OCI-LY1 (cell line): ENCODE results near the gene ACER1.
"Not testable (repeated sequence)": the region's sequence is repeated elsewhere in the genome, so short reads cannot be mapped to it uniquely, and the experiment has no call there.

Experiments
- CTCF ChIP-seq: fragments of 200-600 bp; sonication (generic), shearing (Covaris generic); IDR thresholded peaks from 2 replicates; pipeline ENCODE4 v1.5.1; 2017; ENCODE audit warnings: mild to moderate bottlenecking, antibody characterized with exemption, low read length, moderate library complexity, mixed read lengths
- EZH2 ChIP-seq: fragments of 200-600 bp; sonication (generic), shearing (Covaris generic); IDR thresholded peaks from 2 replicates; pipeline ENCODE4 v1.8.0; 2017; ENCODE audit warnings: borderline replicate concordance, mixed run types, mild to moderate bottlenecking, antibody characterized with exemption, low read length, moderate library complexity, mixed read lengths

DNA sequence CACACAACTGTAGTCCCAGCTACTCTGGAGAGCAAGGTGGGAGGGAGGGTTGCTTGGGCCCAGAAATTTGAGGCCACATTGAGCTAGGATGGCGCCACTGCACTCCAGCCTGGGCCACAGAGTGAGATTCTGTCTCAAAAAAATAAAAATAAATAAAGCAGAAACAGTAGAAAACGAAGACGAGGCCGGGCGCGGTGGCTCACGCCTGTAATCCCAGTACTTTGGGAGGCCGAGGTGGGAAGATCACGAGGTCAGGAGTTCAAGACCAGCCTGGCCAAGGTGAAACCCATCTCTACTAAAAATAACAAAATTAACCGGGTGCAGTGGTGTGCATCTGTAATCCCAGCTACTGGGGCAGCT lies 27.4 kb upstream of the ACER1 start:
- not testable (repeated sequence) for TF ChIP-seq CTCF, EZH2
